Astrocyte of the spinal cord (primary cell): ENCODE data around the gene SLIT3.
"Not testable (repeated sequence)": the region's sequence is repeated elsewhere in the genome, so short reads cannot be mapped to it uniquely, and the experiment has no call there.

ENCODE experiments used
- DNase-seq: peaks from one replicate; pipeline ENCODE4 v3.0.0; 2011; ENCODE audit warnings: low read depth, low spot score
- H3K4me3 ChIP-seq: 2 replicates; pipeline ENCODE4 v1.5.1; 2011; ENCODE audit warnings: low read depth, mild to moderate bottlenecking, low read length, moderate library complexity
- CTCF ChIP-seq: IDR thresholded peaks from 2 replicates; pipeline ENCODE4 v1.5.1; 2012; ENCODE audit warnings: low read depth, mild to moderate bottlenecking, low read length, inconsistent platforms
- in situ Hi-C: cut with HindIII; loops from 2 replicates; pipeline ENCODE4 v1.10.0; 2017; ENCODE audit warnings: low sequenced_read_pairs

The SLIT3 gene

GRCh38 chr5:168637281-168637680 lies 663.7 kb downstream of the SLIT3 start:
- H3K4me3 ChIP-seq: no peak overlapping the region
- no peak for TF ChIP-seq CTCF
- DNase-seq: no peak
- in situ Hi-C loops: no loop called here

- H3K4me3 ChIP-seq, DNase-seq, in situ Hi-C loops: not testable (repeated sequence)
Observed at GRCh38 chr5:168630958-168631357, 670.0 kb downstream of the SLIT3 start.

DNA sequence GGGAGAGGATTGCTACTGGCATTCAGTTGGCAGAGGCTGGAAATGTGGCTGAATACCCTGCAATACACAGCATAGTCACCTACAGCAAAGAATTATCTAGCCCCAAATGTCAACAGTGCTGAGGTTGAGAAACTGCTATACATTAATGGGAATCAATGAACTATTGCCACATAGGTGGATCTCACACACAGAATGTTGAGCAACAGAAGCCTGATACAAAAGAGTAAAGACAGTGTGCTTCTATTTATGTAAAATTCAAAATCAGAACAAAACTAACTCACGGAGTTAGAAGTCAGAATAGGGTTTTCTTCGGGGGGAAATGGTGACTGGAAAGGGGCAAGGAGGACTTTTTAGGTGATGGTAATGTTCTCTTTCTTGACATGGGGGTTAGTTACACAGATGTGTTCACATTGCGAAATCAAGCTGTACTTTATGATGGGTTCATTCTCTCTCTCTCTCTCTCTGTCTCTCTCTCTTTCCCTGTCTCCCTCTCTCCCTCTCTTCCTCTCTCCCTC lies 676.0 kb downstream of the SLIT3 start:
- no peak for TF ChIP-seq CTCF
- in situ Hi-C loops: no loop called here
- no peak for DNase-seq
- H3K4me3 ChIP-seq: no peak overlapping the region

DNA sequence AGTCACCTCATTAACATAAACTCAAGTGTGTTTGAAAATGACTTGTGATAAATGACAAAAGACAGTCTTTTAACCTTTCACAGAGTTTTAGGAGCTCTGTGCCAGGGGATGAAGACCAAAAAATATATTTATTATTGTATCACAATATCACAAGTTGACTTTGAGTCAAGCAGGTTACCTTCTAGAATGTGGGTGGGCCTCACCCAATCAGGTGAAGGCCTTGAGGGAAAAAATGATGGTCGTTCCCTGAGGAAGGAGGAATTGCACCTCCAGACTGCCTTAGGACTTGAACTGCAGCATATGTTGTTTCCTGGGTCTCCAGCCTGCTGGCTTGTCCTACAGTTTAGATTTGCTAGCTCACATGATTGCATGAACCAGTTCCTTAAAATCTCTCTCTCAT lies 680.1 kb downstream of the SLIT3 start:
- in situ Hi-C loops: no loop called here
- H3K4me3 ChIP-seq: no peak overlapping the region
- DNase-seq: no peak

DNA sequence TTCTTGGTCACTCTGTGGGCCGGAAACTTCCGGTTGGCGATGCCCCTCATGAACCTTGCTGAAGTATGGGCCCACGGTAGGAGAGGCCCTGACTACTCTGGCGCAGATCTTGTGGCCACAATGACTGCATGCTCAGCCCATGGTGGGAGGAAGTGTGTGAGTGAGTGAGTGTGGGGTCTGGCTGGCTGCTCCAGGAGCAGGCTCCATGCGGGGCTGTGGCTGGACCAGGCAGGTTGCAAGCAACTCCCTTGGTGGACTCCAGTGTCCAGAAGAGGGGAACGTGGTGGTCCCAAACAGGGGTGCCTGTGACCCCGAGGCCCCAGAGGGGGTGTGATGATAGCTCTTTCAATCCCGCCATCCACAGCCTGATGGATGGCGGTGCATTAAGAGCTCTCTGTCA lies 686.3 kb downstream of the SLIT3 start:
- no peak for DNase-seq
- in situ Hi-C loops: no loop called here
- TF ChIP-seq CTCF: no peak
- no peak overlapping the region for H3K4me3 ChIP-seq

More for the DNA sequence above, 680.1 kb downstream of the SLIT3 start:
- TF ChIP-seq CTCF: no peak

GRCh38 chr5:168613996-168614395 lies 686.9 kb downstream of the SLIT3 start:
- H3K4me3 ChIP-seq: no peak overlapping the region
- in situ Hi-C loops: no loop called here
- no peak for DNase-seq
- no peak for TF ChIP-seq CTCF

DNA sequence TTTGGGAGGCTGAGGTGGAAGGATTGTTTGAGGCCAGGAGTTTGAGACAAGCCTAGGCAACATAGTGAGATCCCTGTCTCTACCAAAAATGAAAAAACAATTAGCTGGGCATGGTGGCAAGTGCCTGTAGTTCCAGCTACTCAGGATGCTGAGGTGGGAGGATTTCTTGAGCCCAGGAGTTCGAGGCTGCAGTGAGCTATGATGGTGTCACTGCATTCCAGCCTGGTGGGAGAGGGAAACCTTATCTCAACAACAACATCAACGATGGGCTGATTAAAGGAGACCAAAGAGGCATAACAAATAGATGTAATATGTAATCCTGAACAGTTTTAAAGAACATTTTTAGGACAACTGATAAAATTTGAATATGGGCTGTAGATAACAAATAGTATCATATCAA lies 687.5 kb downstream of the SLIT3 start:
- in situ Hi-C loops: no loop called here
- no peak overlapping the region for H3K4me3 ChIP-seq
- no peak for TF ChIP-seq CTCF
- no peak for DNase-seq
